Left lung (tissue), 10 donors: ENCODE measurements around the gene PEX5L. TPM values are rescaled to one million over a fixed set of nuclear protein-coding genes. Genes with fewer than 3 reads are reported as not detected.
"Not testable (repeated sequence)": the region's sequence is repeated elsewhere in the genome, so short reads cannot be mapped to it uniquely, and the experiment has no call there.

Experiments
- ATAC-seq: fragments of 200-7000 bp; cut with Tn5 transposase; one replicate; pipeline ENCODE4 v1.9.1; 2020; ENCODE audit warnings: moderate library complexity
- DNase-seq, 4 donors: peaks; one replicate each; pipeline ENCODE4 v3.0.0-alpha.2; 2013 to 2020
- H3K27ac ChIP-seq, 2 donors: fragments of 200-600 bp; sonication (generic) in 1 of 2; one replicate each; pipeline versions ENCODE4 v1.5.0 to v1.8.0; 2020 to 2021
- H3K27me3 ChIP-seq, 2 donors: fragments of 200-600 bp; sonication (generic) in 1 of 2; one replicate each; pipeline versions ENCODE4 v1.5.0 to v1.8.0; 2020 to 2021
- H3K36me3 ChIP-seq, 2 donors: fragments of 200-600 bp; sonication (generic) in 1 of 2; one replicate each; pipeline versions ENCODE4 v1.5.0 to v1.8.0; 2020 to 2021
- H3K4me1 ChIP-seq, 2 donors: fragments of 200-600 bp; one replicate each; pipeline ENCODE4 v1.8.0; 2021
- H3K4me3 ChIP-seq, 2 donors: fragments of 200-600 bp; sonication (generic) in 1 of 2; one replicate each; pipeline versions ENCODE4 v1.5.0 to v1.8.0; 2020 to 2021; ENCODE audit warnings: mild to moderate bottlenecking in 1 of 2
- H3K9me3 ChIP-seq, 2 donors: fragments of 200-600 bp; sonication (generic) in 1 of 2; one replicate each; pipeline versions ENCODE4 v1.5.0 to v1.8.0; 2020 to 2021
- intact Hi-C, 2 donors: fragments of 100-400 bp; cut with DNase I; formaldehyde crosslinking; loops; one replicate each; pipeline versions ENCODE4 v1.11.2 to v1.14.2; 2022
- polyA plus RNA-seq, 6 donors: library from polyadenylated mRNA; unstranded; fragments of 120-200 nt; gene quantifications; one replicate each; pipeline ENCODE4 v1.2.1, GENCODE V29; 2013; ENCODE audit not compliant: insufficient read length in 6 of 6
- total RNA-seq, 2 donors: library from RNA; stranded (reverse); fragmentation: NEBNext Ultra II Directional; extraction: Animal tissue kit (Norgen Biotek cat#: 25700); gene quantifications; one replicate each; pipeline ENCODE4 v1.2.1, GENCODE V29; 2021
- TF ChIP-seq, protein P1 (sequence below), 2 donors: fragments of 200-600 bp; sonication (generic) in 1 of 2; IDR thresholded peaks; one replicate each; pipeline versions ENCODE4 v1.5.0 to v1.8.0; 2021; ENCODE audit warnings: antibody characterized with exemption in 2 of 2
- donor health status: DM: no; HTN: yes; CAD: no.
- donor health status: DM: no; HTN: no; CAD: no.

The PEX5L gene
- total and polyA plus RNA-seq, 8 donors: 0.33 to 0.63 (median 0.49) TPM; not detected in 2

DNA sequence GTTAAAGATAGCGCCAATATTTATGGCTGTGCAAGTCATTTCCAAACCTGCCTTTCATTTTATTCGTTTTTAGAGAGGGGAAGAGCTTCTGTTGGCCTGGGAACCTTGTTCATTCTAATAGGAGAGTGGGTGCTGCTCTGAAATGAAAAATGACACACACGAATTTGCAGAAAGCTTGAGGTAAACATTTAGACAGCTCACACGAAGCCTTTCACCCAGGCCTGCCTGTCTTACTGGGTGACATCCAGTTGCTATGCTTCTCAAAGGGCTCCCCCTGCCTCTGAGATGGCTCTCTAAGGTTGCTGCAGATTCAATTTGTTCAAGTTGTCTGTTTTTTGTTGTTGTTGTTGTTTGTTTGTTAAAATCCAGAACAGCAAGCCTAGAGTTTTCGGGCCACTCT is 18.2 kb downstream of the PEX5L start:
- TF ChIP-seq, protein P1, sequence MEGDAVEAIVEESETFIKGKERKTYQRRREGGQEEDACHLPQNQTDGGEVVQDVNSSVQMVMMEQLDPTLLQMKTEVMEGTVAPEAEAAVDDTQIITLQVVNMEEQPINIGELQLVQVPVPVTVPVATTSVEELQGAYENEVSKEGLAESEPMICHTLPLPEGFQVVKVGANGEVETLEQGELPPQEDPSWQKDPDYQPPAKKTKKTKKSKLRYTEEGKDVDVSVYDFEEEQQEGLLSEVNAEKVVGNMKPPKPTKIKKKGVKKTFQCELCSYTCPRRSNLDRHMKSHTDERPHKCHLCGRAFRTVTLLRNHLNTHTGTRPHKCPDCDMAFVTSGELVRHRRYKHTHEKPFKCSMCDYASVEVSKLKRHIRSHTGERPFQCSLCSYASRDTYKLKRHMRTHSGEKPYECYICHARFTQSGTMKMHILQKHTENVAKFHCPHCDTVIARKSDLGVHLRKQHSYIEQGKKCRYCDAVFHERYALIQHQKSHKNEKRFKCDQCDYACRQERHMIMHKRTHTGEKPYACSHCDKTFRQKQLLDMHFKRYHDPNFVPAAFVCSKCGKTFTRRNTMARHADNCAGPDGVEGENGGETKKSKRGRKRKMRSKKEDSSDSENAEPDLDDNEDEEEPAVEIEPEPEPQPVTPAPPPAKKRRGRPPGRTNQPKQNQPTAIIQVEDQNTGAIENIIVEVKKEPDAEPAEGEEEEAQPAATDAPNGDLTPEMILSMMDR (IDR thresholded peaks at IDR 0.05): no peak
- Histone ChIP-seq H3K9me3 (no peaks in the 10 kb centered on the region), H3K4me1 (no peaks in the 10 kb centered on the region), H3K27ac (no peak overlapping the region), H3K27me3 (no peaks in the 10 kb centered on the region), H3K36me3 (no peaks in the 10 kb centered on the region), H3K4me3 (no peak overlapping the region)
- intact Hi-C loops: no loop called here
- no peak for DNase-seq
- no peak for ATAC-seq

DNA sequence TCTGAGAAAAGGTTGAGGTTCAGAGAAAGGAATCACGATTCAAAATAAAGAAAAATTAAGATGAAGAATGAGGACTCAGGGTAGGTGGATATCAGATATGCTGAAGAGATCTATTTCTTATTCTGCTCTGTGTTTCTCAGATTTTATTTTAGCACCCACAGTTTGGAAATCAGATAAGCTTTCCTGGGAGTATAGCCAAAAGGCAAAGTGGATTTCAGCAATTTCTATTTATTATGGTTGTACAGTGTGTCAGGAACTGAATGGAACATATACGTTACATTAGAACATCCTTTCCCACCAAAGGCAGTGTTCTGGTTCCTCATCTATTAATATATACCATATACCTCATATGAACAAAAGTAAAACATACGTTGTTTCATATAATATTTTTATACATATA is 18.9 kb downstream of the PEX5L start:
- no peaks in the 10 kb centered on the region for H3K27me3 ChIP-seq
- no peak for ATAC-seq
- H3K27ac ChIP-seq: no peak overlapping the region
- H3K9me3 ChIP-seq: no peaks in the 10 kb centered on the region
- intact Hi-C loops: no loop called here
- no peaks in the 10 kb centered on the region for H3K36me3 ChIP-seq
- no peaks in the 10 kb centered on the region for H3K4me1 ChIP-seq
- TF ChIP-seq, protein P1 (IDR thresholded peaks at IDR 0.05): no peak
- no peak overlapping the region for H3K4me3 ChIP-seq
- DNase-seq: no peak

DNA sequence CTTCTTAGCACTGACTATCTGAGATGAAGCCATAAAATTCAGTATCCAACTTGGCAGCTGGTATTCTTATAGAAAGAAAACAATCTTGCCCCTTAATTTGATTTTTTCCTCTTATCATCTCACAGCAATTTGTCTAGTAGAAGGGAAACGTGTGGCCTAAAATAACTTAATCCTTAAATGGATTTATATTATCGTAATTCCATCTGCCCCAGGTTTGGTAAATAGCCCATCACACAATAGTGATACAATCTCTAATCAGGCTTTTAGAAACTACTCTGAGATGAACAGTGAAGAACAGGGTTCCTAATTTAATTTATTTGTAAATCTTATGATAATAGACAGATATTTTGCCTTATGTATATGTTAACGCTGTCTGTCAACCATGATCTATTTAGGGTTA is 24.8 kb downstream of the PEX5L start:
- Histone ChIP-seq H3K36me3 (no peaks in the 10 kb centered on the region), H3K4me3 (no peak overlapping the region), H3K27me3 (no peaks in the 10 kb centered on the region), H3K9me3 (peaks cover 0 to 33% of the 10 kb centered on the region in 2 donors), H3K4me1 (no peaks in the 10 kb centered on the region), H3K27ac (no peak overlapping the region)
- intact Hi-C loops: no loop called here
- no peak for DNase-seq
- TF ChIP-seq, protein P1 (IDR thresholded peaks at IDR 0.05): no peak
- ATAC-seq: no peak

DNA sequence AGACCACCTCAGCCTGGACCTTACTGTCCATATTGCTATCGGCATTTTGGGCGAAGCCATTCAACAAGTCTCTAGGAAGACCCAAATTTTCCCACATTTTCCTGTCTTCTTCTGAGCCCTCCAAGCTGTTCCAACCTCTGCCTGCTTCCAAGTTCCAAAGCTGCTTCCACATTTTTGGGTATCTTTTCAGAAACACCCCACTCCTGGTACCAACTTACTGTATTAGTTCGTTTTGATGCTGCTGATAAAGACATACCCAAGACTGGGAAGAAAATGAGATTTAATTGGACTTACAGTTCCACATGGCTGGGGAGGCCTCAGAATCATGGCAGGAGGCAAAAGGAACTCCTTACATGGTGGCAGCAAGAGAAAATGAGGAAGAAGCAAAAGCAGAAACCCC is 28.4 kb downstream of the PEX5L start:
- intact Hi-C loops, H3K4me1 ChIP-seq, DNase-seq, H3K27ac ChIP-seq, ATAC-seq, H3K27me3 ChIP-seq, H3K4me3 ChIP-seq, H3K36me3 ChIP-seq: not testable (repeated sequence)
- H3K9me3 ChIP-seq: peaks cover 0 to 41% of the 10 kb centered on the region in 2 donors

DNA sequence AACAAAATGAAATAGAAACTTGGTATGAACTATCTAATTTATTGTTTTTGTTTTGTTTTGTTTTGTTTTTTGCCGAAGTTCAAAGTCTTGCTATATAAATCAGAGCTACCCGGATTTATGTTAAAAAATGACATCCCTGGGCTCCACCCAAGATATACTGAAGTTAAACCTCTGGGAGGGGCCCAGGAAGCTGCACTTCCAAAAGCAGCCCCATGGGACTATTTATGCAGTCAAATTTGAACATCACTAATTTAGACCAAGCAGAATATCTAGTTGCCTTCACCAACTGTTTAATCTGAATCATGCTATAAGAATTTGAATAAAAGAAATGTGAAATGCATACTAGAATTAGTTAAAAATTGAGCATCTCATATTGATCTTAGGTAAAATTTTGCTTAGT is 32.2 kb downstream of the PEX5L start:
- TF ChIP-seq, protein P1 (IDR thresholded peaks at IDR 0.05): no peak
- H3K27ac ChIP-seq: no peak overlapping the region

DNA sequence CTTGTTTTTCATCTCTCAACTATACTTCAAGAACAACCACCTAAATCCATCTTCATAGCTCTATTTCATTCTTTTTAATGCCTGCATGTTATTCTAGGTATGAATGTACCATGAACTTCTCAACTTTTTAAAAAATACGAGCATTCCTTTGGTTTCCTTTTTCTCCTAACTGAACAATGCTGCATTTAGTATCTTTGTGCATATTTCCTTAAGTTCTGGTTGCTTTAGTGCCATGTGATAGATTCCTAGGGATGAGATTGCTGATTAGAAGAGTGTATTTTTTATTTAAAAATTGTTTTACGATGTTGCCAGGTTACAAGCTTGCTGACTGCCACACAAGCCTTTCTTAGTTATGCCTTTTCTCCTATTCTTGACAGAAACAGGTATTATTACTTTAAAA is 34.7 kb downstream of the PEX5L start:
- TF ChIP-seq, protein P1 (IDR thresholded peaks at IDR 0.05): no peak
- Histone ChIP-seq H3K9me3 (peaks cover 0 to 9% of the 10 kb centered on the region in 2 donors), H3K27me3 (no peaks in the 10 kb centered on the region), H3K4me1 (no peaks in the 10 kb centered on the region), H3K4me3 (no peak overlapping the region), H3K27ac (no peak overlapping the region), H3K36me3 (no peaks in the 10 kb centered on the region)
- no peak for DNase-seq
- intact Hi-C loops: no loop called here
- ATAC-seq: no peak

More for the DNA sequence above, 32.2 kb downstream of the PEX5L start:
- no peaks in the 10 kb centered on the region for H3K27me3 ChIP-seq
- no peaks in the 10 kb centered on the region for H3K4me1 ChIP-seq
- no peak for DNase-seq
- no peaks in the 10 kb centered on the region for H3K36me3 ChIP-seq
- ATAC-seq: no peak
- no peak overlapping the region for H3K4me3 ChIP-seq
- intact Hi-C loops: no loop called here
- peaks cover 0 to 32% of the 10 kb centered on the region in 2 donors for H3K9me3 ChIP-seq
